HG03457 (cell line): ENCODE measurements around the gene LINC01488.

Source experiments
- ATAC-seq: cut with Tn5 transposase; IDR thresholded peaks from one replicate; pipeline ENCODE4 v1.9.1; 2021; ENCODE audit warnings: moderate number of reproducible peaks; ENCODE audit not compliant: unreplicated experiment

LINC01488 gene

GRCh38 chr11:69525516-69526452, 44.3 kb downstream of the LINC01488 start:
- ATAC-seq, result no peak

GRCh38 chr11:69526453-69526810, 45.0 kb downstream of the LINC01488 start:
- no peak for ATAC-seq

GRCh38 chr11:69529001-69529400, 47.5 kb downstream of the LINC01488 start:
- ATAC-seq, result no peak

- ATAC-seq, result no peak
Observed at GRCh38 chr11:69530278-69531070, 49.0 kb downstream of the LINC01488 start.

- ATAC-seq, result no peak
Observed at GRCh38 chr11:69531071-69531716, 49.7 kb downstream of the LINC01488 start.

DNA sequence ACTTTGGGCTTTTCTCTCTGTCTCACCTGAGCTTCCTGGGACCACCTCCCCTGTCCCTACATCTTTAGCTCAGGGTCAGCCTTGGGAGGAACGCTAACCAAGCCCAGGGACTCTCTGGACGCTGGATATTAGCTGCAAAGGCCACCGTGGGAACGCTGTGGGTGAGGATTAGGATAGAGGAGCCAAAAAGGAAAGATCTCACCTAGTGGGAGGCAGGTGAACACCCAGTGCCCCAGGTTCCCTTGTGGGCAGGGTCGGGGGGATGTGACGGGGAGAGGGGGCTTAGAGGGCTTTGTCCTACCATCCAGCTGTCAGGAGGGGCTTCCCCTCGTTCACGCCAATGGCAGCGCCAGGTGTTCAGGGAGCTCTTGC, 50.2 kb downstream of the LINC01488 start:
- no peak for ATAC-seq

- no peak for ATAC-seq
Observed at GRCh38 chr11:69533296-69534165, 52.1 kb downstream of the LINC01488 start.

GRCh38 chr11:69534166-69534530, 52.7 kb downstream of the LINC01488 start:
- ATAC-seq, result no peak

- no peak for ATAC-seq
Observed at GRCh38 chr11:69535908-69536307, 54.4 kb downstream of the LINC01488 start.

DNA sequence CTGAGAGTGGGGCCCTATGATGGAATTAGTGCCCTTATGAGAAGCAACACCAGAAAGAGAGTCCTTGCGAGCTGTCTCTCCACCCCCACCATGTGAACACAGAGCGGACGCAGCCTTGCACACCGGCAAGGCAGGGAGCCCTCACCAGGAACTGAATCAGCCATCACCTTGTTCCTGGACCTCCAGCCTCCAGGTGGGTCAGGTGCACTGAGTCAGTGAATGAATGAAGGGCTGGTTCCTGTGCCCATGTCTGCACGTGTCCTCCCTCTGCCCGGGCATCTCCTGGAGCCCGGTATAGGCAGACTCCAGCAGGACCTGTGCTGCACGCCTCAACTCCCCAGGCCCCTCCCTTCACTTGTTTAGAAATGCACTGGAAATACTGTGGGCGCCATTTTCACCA, 54.9 kb downstream of the LINC01488 start:
- no peak for ATAC-seq

DNA sequence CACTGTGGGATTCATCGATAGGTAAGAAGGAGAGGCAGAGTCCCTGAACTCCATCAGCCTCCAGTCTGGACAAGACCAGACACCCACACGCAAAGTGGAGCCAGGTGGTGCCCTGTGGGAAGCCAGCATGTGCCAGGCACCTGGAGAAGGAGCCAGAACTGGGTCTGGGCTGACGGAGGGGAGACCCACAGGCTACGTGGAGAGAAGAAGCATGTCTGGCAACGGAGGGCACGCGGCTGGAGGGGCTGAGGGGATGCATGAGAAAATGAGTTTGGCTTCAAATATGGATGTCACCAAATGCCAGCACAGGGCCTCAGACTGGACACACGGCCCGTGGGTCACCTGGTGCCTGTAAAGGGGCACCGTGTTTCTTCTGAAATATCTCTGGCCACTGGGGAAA, 55.7 kb downstream of the LINC01488 start:
- no peak for ATAC-seq

GRCh38 chr11:69537855-69538640, 56.6 kb downstream of the LINC01488 start:
- no peak for ATAC-seq

GRCh38 chr11:69538854-69539253, 57.4 kb downstream of the LINC01488 start:
- ATAC-seq, result no peak

DNA sequence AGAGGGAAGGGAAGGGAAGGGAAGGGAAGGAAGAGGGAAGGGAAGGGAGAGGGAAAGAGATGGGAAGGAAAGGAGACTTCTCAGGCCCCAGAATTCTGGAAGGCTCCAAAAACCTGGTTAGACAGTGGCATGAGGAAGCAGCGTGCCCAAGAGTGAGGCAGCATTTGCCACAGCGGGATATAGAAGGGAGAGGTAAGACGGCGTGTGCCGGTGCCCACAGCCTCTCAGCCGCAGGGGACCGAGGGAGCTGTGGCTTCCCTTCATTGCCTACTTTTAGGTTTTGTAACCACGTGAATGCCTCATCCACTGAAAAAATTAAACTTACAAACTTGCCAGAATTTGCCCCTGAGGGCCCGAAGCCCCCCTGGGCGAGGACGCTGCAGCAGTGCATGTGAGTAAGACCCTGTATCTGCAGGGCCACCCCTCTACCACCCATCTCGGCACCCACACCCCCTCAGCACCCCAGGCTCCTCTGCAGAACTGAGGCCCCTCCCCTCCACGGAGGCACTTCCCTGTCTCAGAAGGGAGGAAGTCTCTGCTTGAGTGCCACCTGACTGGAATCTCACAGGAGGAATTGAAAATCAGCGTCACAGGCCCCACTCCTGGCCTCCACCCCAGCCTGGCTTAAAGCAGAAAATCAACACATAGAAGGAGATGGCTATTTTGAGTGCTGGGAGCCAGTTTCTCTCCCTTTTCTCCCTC, 58.1 kb downstream of the LINC01488 start:
- ATAC-seq, result no peak

DNA sequence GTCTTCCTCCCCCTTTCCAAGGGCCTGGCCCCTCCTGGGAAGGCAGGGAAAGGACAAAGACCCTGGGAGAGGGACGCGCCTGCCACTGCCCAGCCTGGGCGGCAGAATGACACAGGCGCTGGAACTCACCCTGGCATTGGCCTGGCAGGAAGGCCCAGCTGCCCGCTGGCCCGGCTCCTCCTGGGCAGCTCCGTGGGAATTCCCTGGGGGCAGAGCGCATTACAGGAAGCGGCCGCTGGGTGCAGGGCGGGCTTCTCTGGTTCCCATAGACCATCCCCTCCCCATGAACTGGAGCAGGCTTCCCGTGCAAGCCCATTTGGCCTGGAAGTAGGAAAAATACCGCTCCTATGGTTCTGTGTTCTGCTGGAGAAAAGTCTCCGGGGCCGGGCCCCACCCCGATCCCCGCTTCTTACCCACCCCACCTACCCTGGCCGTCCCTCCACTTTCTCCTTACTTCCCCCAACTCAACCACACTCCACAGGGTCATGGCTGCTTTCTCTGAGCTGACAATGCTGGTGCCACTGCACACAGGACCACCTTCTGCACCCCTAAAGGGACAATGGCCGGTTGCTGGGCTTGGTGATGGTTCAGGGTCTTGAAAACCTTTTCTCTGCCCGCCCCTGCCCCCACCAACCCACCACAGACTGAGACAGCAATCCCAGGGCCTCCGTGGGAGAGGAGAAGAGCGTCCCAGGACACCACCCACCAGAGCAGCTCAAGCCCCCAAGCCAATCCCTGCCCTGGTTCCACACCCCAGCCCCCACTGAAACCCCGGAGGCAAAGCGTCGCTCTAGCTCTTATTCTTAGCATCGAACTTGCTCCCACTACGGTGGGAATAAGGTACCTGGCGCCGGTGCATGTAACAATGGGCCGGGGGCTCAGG, 58.9 kb downstream of the LINC01488 start:
- no peak for ATAC-seq

GRCh38 chr11:69541001-69541285, 59.5 kb downstream of the LINC01488 start:
- ATAC-seq, result no peak

DNA sequence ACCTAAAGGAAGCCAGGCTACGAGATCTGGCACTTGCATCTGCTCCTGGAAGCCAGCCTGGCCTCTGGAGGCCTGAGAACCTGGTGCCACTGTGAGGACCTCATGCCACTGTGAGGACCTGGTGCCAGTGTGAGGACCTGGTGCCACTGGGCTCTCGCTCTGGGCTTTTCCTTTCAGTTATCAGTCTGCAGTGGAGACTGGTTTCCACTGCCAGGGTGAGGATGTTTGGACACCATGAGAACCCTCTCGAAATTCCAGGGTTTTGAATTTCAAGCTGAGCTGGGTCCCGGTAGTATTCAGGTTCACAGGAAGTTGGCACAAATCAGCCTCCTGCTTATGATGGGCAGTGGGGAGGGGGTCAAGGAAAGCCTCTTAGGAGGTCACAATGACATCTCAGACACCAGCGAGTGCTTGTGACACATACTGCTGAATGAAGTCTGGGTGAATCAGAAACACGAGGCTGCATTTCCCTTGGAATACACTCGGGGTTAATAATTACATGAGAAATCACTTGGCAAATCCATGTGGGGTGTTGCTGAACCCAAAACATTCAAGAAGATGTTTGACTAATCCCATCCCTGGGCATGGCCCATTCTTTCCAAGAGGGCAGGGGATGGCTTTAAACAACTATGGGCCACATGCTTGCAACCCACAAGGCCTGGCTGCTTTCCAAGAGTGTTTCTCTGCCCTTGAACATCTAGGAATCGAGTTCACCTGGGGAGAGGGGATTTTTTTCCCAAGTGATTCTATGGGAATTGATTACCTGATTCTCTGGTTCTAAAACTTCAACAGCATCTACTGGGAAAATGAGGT, 60.2 kb downstream of the LINC01488 start:
- no peak for ATAC-seq
